GM18507 (cell line): ENCODE measurements around the gene GSG1L.
"Not testable (repeated sequence)": the region's sequence is repeated elsewhere in the genome, so short reads cannot be mapped to it uniquely, and the experiment has no call there.

Experiments used
- DNase-seq: peaks from one replicate; pipeline ENCODE4 v3.0.0; 2011; ENCODE audit warnings: low read depth; ENCODE audit not compliant: insufficient read length; ENCODE audit errors: extremely low spot score
- FAIRE-seq: peaks from 2 replicates; lab custom pipeline; 2011; peaks lifted over from hg19 to GRCh38; lab: Jason Lieb, UNC

The GSG1L gene

DNA sequence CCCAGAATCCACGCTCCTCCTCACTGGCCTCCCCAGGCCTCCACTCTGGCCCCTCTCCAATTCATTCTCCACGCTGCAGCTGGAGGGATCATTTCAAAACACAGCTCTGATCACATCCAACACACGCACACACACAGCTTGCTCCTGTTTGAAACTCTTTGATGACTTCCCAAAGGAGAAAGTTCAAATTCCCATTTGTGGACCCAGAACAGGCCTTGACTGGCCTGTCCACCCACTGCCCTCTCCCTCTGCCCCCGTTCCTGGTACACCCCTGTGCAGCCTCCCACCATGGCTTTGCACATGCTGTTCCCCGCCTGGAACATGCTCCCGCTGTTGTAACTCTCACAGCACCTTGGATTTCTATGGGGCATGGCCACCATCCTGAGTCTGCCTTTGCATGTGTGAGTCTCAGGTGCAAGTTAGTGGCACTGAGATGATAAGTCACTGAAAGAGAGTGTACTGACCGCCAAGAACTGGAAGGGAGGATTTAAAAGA is 100.0 kb downstream of the GSG1L start:
- DNase-seq (no peak), FAIRE-seq (no peak)

- DNase-seq (no peak), FAIRE-seq (no peak)
These were observed 101.3 kb downstream of the GSG1L start for GRCh38 chr16:27962197-27962596.

- DNase-seq: no peak
- no peak for FAIRE-seq
These were observed 102.3 kb downstream of the GSG1L start for GRCh38 chr16:27961296-27961620.

DNA sequence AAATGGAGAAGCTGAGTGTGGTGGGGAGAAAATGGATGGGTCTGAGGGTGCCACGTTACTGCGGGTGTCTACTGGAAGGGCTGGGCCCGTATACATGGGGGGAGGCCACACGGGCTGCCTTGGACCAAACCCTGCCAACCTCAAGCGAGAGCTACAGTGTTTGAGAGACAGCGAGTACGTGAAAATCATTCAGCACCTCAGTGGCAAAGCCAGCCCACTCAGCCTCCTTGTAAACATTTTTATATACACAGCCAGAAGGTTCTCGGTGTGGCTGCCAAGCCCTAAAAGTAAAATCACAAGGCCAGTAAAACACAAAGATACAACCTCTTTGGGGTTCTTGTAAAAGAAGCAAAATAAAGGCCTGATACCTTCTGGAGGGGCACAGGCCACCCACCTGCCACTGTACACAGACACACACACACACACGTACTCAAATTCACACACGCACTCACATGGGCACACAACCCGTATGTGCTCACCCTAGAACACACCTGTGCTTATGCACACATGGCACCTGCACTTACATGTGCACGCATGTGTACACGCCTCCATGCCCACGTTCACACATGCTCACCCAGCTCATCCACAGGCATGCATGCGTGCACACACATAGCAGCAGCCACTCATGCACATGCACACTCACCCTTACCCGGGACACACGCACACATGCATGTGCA is 102.8 kb downstream of the GSG1L start:
- DNase-seq: no peak
- no peak for FAIRE-seq

DNA sequence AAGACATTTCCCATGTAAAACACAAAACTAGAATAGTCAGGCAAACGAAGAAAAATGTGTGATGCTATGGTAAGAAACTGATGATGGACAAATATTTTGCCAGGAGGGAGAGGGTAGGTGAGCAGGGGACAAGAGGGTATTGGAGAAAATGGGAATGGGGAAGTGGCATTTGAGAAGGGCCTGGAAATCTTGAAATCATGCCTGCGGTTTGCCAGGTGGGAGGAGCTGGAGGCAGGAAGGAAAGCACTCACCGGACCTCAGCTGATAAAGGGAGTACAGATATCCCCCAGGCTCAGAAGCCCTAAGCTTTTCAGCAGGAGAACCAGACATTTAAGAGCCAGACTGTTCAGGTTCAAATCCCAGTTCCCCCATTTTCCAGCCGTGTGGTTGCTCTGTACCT is 103.6 kb downstream of the GSG1L start:
- no peak for DNase-seq
- FAIRE-seq: no peak

GRCh38 chr16:27954191-27954590 is 109.3 kb downstream of the GSG1L start:
- no peak for FAIRE-seq
- DNase-seq: no peak

DNA sequence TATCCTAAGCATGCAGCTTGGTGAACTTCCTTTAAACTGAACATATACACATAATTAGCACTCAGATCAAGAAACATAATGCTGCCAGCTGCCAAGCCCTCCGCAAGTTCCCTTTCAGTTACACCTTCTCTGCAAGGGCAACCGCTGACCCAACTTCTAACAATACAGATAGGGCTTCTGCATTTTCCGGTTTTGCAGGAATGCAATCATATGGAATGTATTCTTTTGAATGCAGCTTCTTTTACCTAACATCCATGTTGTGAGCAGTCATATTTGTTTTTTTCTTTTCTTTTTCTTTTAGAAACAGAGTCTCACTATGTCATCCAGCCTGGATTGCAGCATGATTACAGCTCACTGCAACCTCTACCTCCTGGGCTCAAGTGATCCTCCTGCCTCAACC is 110.7 kb downstream of the GSG1L start:
- FAIRE-seq: no peak
- DNase-seq: no peak

GRCh38 chr16:27951489-27952120 is 111.9 kb downstream of the GSG1L start:
- FAIRE-seq (no peak), DNase-seq (no peak)

DNA sequence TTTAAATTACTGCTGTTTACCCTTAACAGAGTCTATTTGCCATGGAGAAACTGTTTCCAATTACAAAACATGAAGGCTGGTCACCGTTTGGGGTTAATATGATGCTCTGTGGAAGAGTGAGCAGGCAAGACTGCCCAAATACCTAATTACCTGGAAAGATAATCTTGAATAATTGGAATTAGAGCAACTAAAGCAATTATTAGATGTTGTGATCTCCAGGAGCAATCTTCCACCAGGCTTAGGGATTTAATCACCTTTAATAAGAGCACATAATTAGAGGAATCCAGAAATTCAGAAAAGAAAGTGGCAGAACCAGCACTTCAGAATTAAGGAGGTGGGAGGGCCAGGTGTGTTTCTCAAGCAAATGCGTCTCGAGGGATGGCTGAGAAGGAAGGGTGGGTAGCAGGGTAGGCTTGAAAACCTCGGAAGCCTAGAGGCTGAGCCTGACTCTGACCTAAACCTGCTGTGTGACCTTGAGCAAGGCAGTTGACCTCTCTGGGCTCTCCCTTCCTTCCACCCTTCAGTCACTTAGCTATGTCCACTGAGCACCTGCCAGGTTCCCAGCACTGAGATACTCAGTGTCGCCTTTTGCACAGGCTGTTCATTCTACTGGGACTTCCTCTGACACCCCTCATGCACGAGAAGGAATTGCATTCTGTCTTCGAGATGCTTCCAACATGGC is 113.2 kb downstream of the GSG1L start:
- no peak for DNase-seq
- FAIRE-seq: no peak

DNA sequence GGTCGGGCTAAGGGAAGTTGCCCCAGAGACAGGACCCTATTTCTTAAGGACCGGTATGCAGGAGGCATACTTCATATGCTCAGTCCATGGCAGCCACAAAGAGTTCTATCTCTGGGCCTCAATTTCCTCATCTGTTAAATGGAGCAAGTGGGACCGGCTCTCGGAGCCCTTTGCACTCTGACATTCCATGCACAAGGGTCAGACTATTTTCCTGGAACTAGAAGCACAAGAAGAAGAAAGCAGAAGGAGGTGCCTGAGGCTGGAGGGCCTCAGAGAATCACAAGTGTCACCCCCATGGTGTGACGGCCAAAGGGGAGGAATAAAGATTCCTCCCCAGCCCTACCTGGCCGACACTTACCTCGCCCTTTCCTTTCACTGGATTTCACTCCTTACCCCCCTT is 115.8 kb downstream of the GSG1L start:
- FAIRE-seq (no peak), DNase-seq (no peak)

DNA sequence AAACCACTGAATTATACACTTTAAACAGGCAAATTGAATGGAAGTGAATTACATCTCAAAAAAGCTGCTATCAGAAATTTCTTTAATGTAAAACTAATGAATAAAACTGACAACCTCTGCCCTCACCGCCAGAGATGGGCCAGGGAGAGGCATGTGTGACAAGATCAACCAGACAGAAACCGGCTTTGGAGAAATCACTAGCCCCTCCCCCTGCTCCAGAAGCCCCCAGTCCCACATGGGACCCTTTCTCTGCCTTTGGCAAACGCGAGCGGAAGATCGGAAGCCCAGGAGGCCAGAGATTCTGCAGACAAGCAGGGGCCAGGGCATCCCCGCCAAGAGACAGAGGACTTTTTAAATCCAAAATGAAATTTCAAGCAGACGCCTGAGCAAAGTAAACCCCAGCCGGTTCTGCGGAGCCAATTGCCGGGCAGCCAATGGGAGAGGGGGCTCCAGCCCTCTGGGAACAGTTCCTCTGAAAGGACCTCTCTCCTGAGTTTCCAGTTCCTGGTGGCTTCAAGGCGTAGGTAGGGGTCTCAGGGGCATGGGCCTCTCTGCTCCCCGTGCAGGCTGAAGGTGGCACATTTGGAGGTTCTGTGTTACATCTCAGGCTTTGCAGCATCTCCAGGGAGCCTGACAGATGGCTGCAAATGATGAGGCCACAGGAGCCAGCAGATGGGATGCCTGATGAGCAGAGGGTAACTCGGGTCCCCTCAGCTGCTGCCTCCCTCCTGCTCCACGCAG is 118.1 kb downstream of the GSG1L start:
- FAIRE-seq (no peak), DNase-seq (no peak)

- DNase-seq (no peak), FAIRE-seq (no peak)
These were observed 119.7 kb downstream of the GSG1L start for GRCh38 chr16:27943766-27944165.

- not testable (repeated sequence) for DNase-seq, FAIRE-seq
These were observed 121.4 kb downstream of the GSG1L start for GRCh38 chr16:27942071-27942470.

GRCh38 chr16:27935076-27935475 is 128.4 kb downstream of the GSG1L start:
- DNase-seq (no peak), FAIRE-seq (no peak)

GRCh38 chr16:27932542-27933135 is 130.9 kb downstream of the GSG1L start:
- FAIRE-seq: no peak
- no peak for DNase-seq

- DNase-seq: no peak
- FAIRE-seq: no peak
These were observed 133.7 kb downstream of the GSG1L start for GRCh38 chr16:27929818-27930217.

DNA sequence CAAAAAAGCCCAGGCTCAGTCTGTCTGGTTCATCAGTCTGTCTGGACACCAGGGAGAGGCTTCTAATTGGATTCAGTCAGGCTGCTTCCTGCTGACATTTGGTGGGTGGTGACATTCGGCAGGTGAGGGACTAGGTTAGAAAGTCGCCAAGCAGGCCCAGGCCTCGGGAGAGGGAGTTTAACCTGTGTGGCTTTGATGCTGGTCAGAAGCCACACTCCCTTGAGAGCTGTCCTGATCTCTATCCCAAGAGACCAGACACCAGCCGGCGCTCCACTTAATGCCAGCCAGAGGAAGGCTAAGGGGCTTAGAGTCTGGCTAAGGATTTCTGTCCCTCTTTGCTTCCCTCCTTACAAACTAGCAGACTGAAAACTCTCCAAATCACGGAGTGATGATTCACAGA is 135.0 kb downstream of the GSG1L start:
- DNase-seq (no peak), FAIRE-seq (no peak)

DNA sequence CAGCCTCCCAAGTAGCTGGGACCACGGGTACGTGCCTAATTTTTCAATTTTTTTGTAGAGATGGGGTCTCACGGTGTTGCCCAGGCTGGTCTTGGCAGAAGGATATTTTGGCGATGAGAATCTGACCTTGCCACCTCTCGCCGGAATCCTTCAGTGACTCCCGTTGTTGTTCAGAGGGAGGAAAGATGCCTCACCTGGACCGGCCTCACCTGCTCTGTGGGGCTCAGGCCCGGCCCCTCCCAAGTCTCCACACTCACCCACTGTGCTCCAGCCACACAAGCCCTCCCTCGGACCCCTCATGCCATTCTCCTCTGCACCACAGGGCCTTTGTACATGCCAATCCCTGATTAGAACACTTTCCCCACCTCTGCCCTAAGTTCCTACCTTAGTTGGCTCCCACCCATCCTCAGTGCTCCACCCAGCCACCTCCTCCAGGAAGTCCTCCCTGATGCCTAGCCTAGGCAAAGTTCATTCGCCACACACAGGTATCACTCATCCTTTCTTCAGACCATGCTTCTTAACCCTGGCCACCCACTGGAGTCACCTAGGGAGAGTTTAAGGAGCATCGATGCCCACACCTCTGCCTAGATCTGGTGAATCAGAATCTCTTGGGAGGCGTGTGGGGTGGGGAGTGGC is 136.1 kb downstream of the GSG1L start:
- no peak for DNase-seq
- FAIRE-seq: no peak

GRCh38 chr16:27925612-27926011 is 137.9 kb downstream of the GSG1L start:
- DNase-seq: no peak
- FAIRE-seq: no peak
